Measurements from ENCODE around the gene TRAF3IP1. TPM values are rescaled to one million over a fixed set of nuclear protein-coding genes. Genes with fewer than 3 reads are reported as not detected.

TRAF3IP1 gene
- total and polyA plus RNA-seq, 3 donors from 2014 or later = 22.1 to 40.9 (median 38.0) TPM

DNA sequence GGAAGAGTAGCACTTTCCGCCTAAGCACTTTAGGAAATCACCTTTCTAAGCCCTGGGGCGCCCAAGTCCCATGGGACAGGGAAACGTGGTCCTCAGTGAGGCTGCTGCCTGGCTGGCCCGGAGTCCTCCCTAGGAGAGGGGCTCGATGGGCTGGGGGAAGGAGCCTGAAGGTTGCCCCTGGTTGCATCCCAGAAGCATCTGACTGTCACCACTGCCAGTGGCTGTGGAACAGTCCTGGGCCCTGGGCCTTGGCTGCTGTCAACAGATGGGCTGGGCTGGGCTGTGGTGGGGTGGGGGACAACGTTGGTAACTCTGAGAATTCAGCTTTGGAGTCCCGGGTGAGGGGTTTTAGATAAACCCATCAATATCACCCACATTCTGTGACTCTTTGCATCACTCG is 128.9 kb downstream of the TRAF3IP1 start:
- no peaks in the 10 kb centered on the region for H3K9me3 ChIP-seq
- no peak for DNase-seq
- H3K27ac ChIP-seq = no peak overlapping the region
- 84 to 87% methylated on average over 6 to 8 of the region's 8 CpGs for WGBS, 2 donors
- intact Hi-C loops (cut with DNase I; ENCODE audit: low total_unique reads) = no loop called here
- H3K27me3 ChIP-seq = no peaks in the 10 kb centered on the region
- H3K4me3 ChIP-seq = no peak overlapping the region
- H3K4me1 ChIP-seq = no peaks in the 10 kb centered on the region
- no peaks in the 10 kb centered on the region for H3K36me3 ChIP-seq (ENCODE audit: low read depth, missing control alignments)
- no peak for TF ChIP-seq POLR2A (IDR thresholded peaks at IDR 0.05)
- TF ChIP-seq, protein P1, sequence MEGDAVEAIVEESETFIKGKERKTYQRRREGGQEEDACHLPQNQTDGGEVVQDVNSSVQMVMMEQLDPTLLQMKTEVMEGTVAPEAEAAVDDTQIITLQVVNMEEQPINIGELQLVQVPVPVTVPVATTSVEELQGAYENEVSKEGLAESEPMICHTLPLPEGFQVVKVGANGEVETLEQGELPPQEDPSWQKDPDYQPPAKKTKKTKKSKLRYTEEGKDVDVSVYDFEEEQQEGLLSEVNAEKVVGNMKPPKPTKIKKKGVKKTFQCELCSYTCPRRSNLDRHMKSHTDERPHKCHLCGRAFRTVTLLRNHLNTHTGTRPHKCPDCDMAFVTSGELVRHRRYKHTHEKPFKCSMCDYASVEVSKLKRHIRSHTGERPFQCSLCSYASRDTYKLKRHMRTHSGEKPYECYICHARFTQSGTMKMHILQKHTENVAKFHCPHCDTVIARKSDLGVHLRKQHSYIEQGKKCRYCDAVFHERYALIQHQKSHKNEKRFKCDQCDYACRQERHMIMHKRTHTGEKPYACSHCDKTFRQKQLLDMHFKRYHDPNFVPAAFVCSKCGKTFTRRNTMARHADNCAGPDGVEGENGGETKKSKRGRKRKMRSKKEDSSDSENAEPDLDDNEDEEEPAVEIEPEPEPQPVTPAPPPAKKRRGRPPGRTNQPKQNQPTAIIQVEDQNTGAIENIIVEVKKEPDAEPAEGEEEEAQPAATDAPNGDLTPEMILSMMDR (IDR thresholded peaks at IDR 0.05) = no peak

DNA sequence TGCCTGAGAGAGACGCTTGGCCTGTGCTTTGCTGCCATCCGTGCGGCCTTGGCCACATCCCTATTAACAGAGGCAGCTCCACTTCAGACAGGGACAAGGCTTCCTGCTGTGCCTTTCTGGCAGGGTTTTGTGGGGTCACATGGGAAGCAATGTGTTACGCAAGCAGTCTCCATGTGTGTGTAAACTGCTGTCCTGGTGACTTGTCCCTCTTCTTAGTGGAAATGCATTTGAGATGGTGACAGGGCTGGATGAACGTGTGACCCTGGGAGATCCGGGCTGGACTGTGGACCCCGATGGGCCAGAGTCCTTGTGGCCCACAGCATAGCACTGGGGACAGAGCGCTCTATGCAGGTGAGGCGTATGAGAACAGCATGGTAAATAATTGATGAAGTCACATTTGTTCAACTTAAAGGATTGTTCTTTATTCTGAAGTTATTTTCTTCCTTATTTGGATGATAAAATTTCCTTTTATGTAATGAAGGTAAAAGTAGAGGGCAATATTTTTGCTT is 129.6 kb downstream of the TRAF3IP1 start:
- Histone ChIP-seq H3K4me1 (no peaks in the 10 kb centered on the region), H3K27me3 (no peaks in the 10 kb centered on the region), H3K36me3 (ENCODE audit: low read depth, missing control alignments) (no peaks in the 10 kb centered on the region), H3K27ac (no peak overlapping the region), H3K9me3 (no peaks in the 10 kb centered on the region), H3K4me3 (no peak overlapping the region)
- intact Hi-C loops (cut with DNase I; ENCODE audit: low total_unique reads) = no loop called here
- peak; percentile 64 for DNase-seq
- WGBS, 2 donors = 75 to 81% methylated on average over 9 of the region's 9 CpGs
- no peak for TF ChIP-seq POLR2A (IDR thresholded peaks at IDR 0.05)
- TF ChIP-seq, protein P1 (IDR thresholded peaks at IDR 0.05) = no peak

DNA sequence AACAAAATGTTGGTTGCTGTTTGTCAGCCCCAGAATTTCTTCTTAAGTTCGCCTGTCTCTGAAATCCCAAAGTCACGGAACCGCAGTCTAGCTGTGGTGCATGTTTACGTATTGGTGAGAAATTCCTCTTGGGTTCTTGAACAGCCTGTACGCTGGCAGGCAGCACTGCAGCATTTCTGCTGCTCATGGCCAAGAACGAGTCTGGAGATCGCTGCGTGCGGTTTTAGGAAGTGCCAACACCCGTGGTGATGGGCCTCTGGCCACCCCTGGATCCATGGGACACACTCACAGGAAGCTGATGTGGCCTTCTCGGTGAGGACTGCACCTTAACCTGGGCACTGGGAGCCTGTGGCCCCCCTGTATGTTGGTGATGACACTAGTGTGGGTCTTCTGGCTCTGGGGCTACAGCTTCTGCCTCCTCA is 130.1 kb downstream of the TRAF3IP1 start:
- no peak for DNase-seq
- Histone ChIP-seq H3K27me3 (no peaks in the 10 kb centered on the region), H3K36me3 (ENCODE audit: low read depth, missing control alignments) (no peaks in the 10 kb centered on the region), H3K4me3 (no peak overlapping the region), H3K4me1 (no peaks in the 10 kb centered on the region), H3K9me3 (no peaks in the 10 kb centered on the region), H3K27ac (no peak overlapping the region)
- intact Hi-C loops (cut with DNase I; ENCODE audit: low total_unique reads) = no loop called here
- no peak for TF ChIP-seq POLR2A (IDR thresholded peaks at IDR 0.05)
- TF ChIP-seq, protein P1 (IDR thresholded peaks at IDR 0.05) = no peak
- 84 to 92% methylated on average over 9 to 11 of the region's 11 CpGs for WGBS, 2 donors

Small RNAs within 50 kb of the gene (small RNA-seq; reads per million reads assigned to genes)
- 0 reads per million in 2 donors for gene RNU6-234P

Other genes with a start within 250 kb of the TRAF3IP1 start
- gene ESPNL, start 220.2 kb upstream of the TRAF3IP1 start, total RNA-seq = 1 to 10 TPM; 2.8 to 7.5 TPM
- gene ESPNL, start 220.2 kb upstream of the TRAF3IP1 start, polyA plus RNA-seq (ENCODE audit: insufficient read depth, low read depth, low replicate concordance) = 2.1 TPM
- gene KLHL30, start 181.8 kb upstream of the TRAF3IP1 start, total RNA-seq = under 1 TPM; 0.16 to 0.37 TPM
- 0.29 TPM for gene KLHL30, start 181.8 kb upstream of the TRAF3IP1 start, polyA plus RNA-seq (ENCODE audit: insufficient read depth, low read depth, low replicate concordance)
- 10 to 100 TPM in 1 of 2 donors, 1 to 10 TPM in 1; 9.5 to 23.1 TPM for gene ERFE, start 161.5 kb upstream of the TRAF3IP1 start, total RNA-seq
- 31.0 TPM for gene ERFE, start 161.5 kb upstream of the TRAF3IP1 start, polyA plus RNA-seq (ENCODE audit: insufficient read depth, low read depth, low replicate concordance)
- 10 to 100 TPM; 59.8 to 65.3 TPM for gene ILKAP, start 116.8 kb upstream of the TRAF3IP1 start, total RNA-seq
- 44.8 TPM for gene ILKAP, start 116.8 kb upstream of the TRAF3IP1 start, polyA plus RNA-seq (ENCODE audit: insufficient read depth, low read depth, low replicate concordance)
- gene HES6, start 80.5 kb upstream of the TRAF3IP1 start, total RNA-seq = 10 to 100 TPM; 22.0 to 40.3 TPM
- 21.3 TPM for gene HES6, start 80.5 kb upstream of the TRAF3IP1 start, polyA plus RNA-seq (ENCODE audit: insufficient read depth, low read depth, low replicate concordance)
- 10 to 100 TPM; 55.5 to 59.1 TPM for gene PER2, start 31.9 kb upstream of the TRAF3IP1 start, total RNA-seq
- 29.8 TPM for gene PER2, start 31.9 kb upstream of the TRAF3IP1 start, polyA plus RNA-seq (ENCODE audit: insufficient read depth, low read depth, low replicate concordance)
- 10 to 100 TPM; 31.4 to 41.9 TPM for gene ASB1, start 106.4 kb downstream of the TRAF3IP1 start, total RNA-seq
- 52.5 TPM for gene ASB1, start 106.4 kb downstream of the TRAF3IP1 start, polyA plus RNA-seq (ENCODE audit: insufficient read depth, low read depth, low replicate concordance)

Data from testis (tissue), 3 donors.